GM19351 (cell line): ENCODE data around the gene RPTOR.

Experiments
- ATAC-seq: cut with Tn5 transposase; IDR thresholded peaks from one replicate; pipeline ENCODE4 v1.9.1; 2021; ENCODE audit warnings: mild to moderate bottlenecking, moderate library complexity; ENCODE audit not compliant: unreplicated experiment

RPTOR gene

GRCh38 chr17:80917716-80918560 lies 373.3 kb downstream of the RPTOR start:
- ATAC-seq = no peak

DNA sequence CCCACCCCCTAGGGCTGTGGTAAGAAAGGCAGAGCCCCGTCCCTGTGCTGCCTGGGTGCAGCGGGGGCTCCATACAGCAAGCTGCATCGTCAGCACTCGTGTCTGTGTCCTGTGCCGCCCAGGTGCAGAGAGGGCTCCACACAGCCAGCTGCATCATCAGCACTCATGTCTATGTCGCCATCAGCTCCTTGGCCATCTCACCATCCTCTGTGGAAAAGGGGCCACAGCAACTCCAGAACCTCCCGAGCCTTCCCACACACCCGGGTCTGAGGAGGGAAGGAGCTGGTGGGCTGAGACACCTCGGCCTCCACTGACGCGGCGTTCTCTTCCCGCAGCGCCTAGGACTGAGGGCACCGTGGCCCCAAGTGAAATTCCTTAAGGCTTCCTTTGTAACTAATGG lies 374.1 kb downstream of the RPTOR start:
- ATAC-seq = no peak

DNA sequence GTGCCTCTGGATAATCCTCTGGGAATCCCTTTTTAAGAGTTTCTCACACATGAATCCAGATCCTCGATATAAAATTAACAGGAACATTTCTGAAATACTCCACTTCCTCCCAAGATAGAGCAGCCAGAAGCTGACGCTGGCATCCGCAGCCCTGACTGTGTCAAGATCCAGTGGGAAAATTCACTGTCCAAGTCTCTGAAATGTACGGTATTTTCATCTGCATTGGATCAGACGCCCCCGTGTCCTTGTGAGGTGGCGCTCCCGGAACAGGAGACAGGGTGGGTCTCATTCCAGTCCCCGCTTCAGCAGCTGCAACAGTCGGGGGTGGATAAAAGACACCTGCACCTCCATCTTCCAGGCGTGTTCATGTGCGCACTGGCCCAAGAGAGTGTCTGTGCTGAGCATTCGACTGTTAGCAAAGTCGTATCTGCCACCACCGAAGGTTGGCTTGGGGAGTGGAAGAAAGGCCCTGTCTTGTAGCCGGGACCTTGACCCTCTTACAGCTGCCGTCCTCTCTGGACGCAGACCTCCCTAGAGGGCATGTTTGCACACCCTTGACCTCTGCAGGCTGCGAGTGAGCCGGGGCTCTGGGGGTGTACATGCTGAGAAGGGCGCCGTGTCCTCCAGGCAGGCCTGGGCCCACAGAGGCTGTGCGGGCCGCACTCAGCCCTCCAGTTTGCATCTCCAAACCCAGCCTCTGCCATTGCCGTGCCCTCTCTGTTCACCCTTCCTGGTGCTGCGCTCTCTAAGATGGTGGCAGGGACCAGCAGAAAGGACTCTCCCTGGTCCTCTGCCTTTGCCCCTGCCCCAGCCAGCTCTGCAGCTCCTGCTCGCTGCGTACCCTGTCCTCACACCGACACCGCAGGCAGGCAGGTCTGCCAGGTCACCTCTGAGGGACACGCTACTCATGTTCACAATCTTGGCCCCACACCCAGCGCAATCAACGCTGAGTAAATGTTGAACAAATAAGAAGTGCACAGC lies 375.0 kb downstream of the RPTOR start:
- no peak for ATAC-seq

- no peak for ATAC-seq
Measured at GRCh38 chr17:80920441-80920840, 375.8 kb downstream of the RPTOR start.

- ATAC-seq = no peak
Measured at GRCh38 chr17:80921159-80921558, 376.5 kb downstream of the RPTOR start.

DNA sequence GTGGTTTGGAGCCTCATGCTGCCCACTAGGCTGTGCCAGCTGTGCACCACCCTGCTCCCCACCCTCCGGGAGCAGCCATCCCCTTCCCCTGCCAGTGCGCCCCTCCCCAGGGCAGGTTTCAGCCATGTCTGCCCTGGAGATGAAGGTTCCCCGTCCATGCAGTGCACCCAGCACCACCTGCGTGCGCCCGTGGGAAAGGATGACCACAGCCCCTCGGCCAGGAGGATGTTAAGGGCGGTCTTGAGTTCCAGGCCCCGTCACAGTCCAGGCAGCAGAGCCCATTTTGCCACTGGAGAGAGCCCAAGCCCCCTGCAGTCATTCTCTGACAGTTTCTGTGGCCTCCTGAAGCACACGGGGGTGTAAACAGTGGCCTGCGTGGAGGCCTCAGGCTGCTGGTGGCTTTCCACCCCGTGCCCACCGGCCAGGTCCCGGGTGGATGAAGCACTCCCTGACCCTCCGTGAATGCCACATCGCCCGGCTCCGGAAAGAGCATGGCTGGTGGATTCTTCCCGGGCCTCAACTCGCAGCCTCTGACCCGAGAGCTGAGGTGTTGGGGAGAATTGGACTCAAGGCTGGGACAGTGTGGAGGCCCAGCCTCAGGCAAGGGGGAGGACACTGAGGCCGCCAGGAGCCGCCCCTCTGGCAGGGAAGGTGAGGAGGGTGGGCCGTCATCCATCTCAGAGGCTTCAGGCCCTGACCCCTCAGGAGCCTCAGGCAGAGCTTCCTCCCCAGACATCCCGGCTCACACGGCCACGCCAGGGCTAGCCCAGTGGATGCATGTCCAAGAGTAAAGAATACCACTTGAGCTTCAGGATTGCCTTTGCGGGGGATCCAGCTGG lies 377.3 kb downstream of the RPTOR start:
- no peak for ATAC-seq

GRCh38 chr17:80922580-80923160 lies 378.0 kb downstream of the RPTOR start:
- ATAC-seq = no peak

GRCh38 chr17:80923211-80924110 lies 378.8 kb downstream of the RPTOR start:
- ATAC-seq = no peak

- ATAC-seq = no peak
Measured at GRCh38 chr17:80924111-80924806, 379.6 kb downstream of the RPTOR start.

- ATAC-seq = no peak
Measured at GRCh38 chr17:80924807-80925610, 380.4 kb downstream of the RPTOR start.

- no peak for ATAC-seq
Measured at GRCh38 chr17:80925688-80926335, 381.2 kb downstream of the RPTOR start.

DNA sequence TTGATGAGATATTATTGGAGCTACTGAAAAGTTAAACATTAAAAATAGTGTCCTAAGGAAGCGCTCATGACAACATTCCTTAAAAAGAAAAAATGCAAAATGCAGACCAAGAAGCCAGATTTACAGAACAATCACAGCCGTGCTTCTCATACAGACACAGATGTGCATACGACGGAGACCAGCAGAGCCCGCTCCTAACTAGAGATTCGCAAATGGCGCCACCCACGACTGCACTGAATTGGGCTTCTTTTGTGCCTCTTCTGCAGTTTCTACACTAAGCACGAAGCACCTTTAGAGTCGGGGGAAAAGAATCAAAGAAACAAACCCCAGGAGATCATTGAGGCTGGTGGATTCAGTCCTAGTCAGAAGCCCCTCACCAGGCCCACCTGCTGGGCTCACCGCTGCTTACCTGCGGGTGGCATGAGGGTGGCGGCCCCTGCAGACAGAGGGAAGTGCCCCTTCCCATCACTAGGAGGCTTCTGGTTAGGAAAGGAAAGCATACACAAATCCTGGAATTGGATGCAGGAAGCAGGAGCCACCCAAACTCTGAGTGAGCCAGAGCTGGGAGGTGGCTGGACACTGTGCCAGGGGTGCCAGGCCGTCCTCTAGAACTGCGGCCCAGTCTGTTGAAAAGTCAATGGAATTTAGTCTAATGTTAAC lies 382.1 kb downstream of the RPTOR start:
- ATAC-seq = no peak

DNA sequence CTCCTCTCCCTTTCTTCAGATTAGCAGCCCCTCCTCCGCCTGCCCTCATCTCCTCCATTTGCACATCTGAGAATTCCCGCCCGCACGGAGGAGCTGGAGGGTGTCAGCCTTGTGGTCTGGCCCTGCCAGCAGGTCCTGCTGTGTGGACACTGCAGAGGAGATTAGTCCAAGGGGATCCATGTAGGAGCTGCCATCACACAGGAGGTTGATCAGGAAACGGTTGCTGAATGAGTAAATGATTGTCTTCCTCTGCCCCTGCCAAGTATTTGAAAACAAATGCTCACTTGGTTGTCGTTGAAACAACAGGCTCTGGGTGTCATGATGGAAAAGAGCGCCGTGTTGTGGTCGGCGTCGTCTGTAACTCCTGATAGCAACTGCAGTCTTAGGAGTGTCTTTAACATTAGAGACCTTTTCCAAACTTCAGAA lies 383.2 kb downstream of the RPTOR start:
- no peak for ATAC-seq

- no peak for ATAC-seq
Measured at GRCh38 chr17:80929449-80929848, 384.8 kb downstream of the RPTOR start.

GRCh38 chr17:80930335-80931279 lies 386.0 kb downstream of the RPTOR start:
- ATAC-seq = no peak
